ENCODE measurements around the gene RPS14.
A peak's percentile ranks its signal among the peaks of the same experiment; 100 is the strongest.

Gene RPS14

DNA sequence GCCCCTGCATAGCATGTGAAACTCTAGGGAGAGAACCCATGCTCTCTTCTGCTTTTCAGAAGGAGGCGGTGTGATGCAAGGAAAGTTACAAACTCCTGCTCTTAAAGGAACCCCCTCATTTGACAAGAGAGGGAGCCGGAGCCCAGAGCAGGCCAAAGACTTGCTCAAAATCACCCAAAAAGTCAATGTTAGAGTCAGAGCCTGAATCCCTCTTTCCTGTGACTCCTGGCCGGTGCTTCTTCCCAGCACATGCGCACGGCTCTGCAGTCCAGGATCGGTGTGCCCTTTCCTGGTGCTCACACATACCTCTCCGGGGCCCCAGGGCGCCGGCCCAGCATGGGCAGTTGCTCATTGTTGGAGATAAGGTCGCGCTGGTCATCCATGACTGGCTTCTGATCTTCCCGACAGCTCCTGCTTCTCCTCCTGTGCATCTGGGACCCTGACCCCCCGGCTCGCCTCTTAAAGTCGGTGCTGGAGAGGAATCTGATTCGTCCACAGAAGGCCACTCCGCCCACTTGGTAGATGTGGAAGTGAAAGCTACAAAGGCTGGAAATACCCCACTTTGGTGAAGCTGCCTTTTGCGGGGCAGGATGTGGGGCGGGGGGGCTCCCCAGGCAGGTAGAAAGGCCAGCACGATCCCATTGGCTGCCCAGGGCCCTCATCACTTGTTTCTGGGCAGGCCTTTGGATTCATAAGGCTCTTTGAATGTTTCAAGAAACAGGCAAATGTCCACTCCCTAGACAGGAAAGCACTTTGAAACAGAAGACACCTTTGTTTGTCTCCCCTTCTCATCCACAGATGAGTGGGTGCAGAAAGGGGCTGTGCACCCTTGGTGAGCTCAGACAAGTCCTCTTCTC is 37.0 kb downstream of the RPS14 start, which contains the start of gene CD74:
Gene CD74 (minus strand): TSS at position 592 of the 857 bp plus-strand sequence. CDS start 161 bp downstream, at position 431.
- DNase-seq = peak; percentile 98

- DNase-seq = peak; percentile 80
Measured at GRCh38 chr5:150411245-150411979, 38.1 kb downstream of the RPS14 start.

DNA sequence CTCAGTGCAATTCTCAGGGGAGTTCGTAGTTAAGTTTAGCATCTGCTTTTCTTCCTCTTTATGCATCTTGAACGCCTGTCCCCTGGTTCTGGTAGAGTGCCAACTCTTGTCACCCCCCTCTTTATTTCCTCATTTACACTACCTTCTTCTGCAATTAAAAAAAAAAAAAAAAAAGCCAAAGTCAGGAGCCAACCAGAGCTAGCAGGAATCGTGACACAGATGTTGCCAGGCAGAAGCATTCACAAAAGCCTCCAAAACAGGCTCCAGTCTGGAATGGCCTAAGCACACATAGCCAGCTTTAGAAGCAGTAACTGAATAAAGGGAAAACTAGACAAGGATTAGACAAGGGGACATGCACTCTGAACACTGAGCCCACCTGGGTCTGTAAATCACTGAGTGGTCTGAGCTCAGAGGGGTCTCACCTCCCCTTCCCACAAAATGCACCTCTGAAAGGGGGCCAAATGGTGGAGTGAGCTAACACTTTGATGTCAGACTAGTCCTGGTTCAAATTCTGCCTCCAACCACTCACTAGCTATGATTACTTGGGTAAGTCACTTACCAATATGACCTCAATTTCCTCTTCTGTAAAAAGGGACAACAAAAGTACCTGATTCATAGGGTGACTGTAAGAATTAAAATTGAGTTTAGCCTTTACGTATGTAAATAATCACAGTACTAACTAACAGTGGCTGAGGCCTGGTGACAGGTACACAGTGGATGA is 38.9 kb downstream of the RPS14 start:
- peak; percentile 65 for DNase-seq

GRCh38 chr5:150409638-150410523 is 39.7 kb downstream of the RPS14 start:
- DNase-seq = peak; percentile 83

- DNase-seq = no peak
Measured at GRCh38 chr5:150408231-150408943, 41.2 kb downstream of the RPS14 start.

- no peak for DNase-seq
Measured at GRCh38 chr5:150407096-150407720, 42.3 kb downstream of the RPS14 start.

DNA sequence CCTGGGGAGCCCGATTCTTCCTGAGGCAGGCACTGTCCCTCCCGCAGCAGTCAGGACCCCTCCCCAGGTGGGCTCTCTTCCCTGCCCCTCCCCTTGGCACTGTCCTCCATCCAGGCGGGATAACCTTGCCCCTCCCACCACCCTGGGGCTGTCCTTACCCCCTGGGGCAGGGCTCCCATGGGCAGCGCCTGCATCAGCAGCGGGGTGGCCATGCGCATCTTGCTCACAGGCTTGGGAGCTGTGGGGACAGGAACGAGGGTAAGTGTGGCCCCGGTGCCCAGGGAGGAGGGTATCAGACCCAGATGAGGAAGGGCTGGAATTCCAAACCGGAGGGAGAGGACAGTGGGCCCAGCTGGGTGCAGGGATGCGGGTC is 42.8 kb downstream of the RPS14 start:
- no peak for DNase-seq

GRCh38 chr5:150406103-150406722 is 43.3 kb downstream of the RPS14 start:
- no peak for DNase-seq

GRCh38 chr5:150404941-150405816 is 44.4 kb downstream of the RPS14 start:
- no peak for DNase-seq

GRCh38 chr5:150404535-150404934 is 45.0 kb downstream of the RPS14 start:
- DNase-seq = no peak

DNA sequence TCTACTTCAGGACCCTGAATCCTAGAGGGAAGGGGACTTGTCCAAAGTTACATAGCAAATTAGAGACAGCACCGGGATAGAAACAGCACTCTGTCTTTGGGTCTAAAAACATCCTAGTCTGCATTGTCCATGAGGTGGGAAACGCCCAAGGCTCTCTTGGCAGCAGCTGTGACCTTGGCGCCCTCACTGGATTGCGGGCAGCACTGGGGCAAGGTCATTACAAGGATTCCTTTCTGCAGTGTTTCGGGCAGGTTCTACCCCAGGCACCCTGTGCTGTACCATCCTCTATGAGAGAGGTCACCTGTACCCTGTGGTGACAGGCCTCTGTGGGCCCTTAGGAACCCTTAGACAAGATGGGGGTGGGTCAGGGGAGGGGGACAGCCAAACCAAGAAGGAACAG is 45.4 kb downstream of the RPS14 start:
- DNase-seq = no peak

- DNase-seq = no peak
Measured at GRCh38 chr5:150402901-150403342, 46.6 kb downstream of the RPS14 start.

GRCh38 chr5:150402229-150402773 is 47.2 kb downstream of the RPS14 start:
- no peak for DNase-seq

- no peak for DNase-seq
Measured at GRCh38 chr5:150401376-150402228, 47.9 kb downstream of the RPS14 start.

- DNase-seq = no peak
Measured at GRCh38 chr5:150401076-150401375, 48.5 kb downstream of the RPS14 start.

- no peak for DNase-seq
Measured at GRCh38 chr5:150400316-150401075, 49.0 kb downstream of the RPS14 start.

GRCh38 chr5:150399524-150400211 is 49.9 kb downstream of the RPS14 start:
- DNase-seq = no peak

Measured in activated CD4-positive, alpha-beta T cell treated with anti-CD3 and anti-CD28 coated beads, Interleukin-2, amount 50 U/mL, for 16 hours (primary cell).